Fibroblast of pulmonary artery (primary cell): ENCODE results near the gene GGT5.

ENCODE experiments used
- DNase-seq: peaks from one replicate; pipeline ENCODE4 v3.0.0-alpha.2; 2010; ENCODE audit warnings: low read depth
- H3K4me3 ChIP-seq: replicated peaks from 2 replicates; pipeline ENCODE4 v1.5.1; 2011; ENCODE audit warnings: low read depth, mild to moderate bottlenecking, control low read depth, low read length, moderate library complexity
- CTCF ChIP-seq: IDR thresholded peaks from 2 replicates; pipeline ENCODE4 v1.5.1; 2011; ENCODE audit warnings: mild to moderate bottlenecking, control low read depth, low read length, inconsistent platforms; ENCODE audit errors: missing control alignments

GGT5 gene

DNA sequence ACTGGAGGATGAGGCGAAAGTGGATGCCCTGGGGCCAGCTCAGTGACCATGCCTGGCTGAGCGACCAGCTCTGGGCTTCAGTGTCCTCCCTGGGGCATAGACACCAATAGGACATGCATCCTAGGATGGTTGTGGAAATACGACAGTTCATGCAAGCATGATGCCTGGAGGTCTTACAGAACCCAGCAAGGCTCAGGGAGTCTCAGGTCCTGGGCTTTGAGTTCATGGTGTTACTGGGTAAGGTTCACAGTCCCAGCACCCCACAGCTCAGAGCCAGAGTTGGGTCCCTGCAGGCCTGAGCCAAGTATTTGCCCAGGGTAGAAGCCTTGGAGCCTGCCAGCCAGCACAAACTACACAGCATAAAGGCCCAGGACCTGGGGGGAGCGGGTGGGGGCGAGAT, 67.8 kb downstream of the GGT5 start:
- H3K4me3 ChIP-seq: no peak overlapping the region
- no peak for DNase-seq
- no peak for TF ChIP-seq CTCF

- DNase-seq: no peak
- TF ChIP-seq CTCF: no peak
- no peak overlapping the region for H3K4me3 ChIP-seq
Observed at GRCh38 chr22:24176630-24177029, 68.3 kb downstream of the GGT5 start.

DNA sequence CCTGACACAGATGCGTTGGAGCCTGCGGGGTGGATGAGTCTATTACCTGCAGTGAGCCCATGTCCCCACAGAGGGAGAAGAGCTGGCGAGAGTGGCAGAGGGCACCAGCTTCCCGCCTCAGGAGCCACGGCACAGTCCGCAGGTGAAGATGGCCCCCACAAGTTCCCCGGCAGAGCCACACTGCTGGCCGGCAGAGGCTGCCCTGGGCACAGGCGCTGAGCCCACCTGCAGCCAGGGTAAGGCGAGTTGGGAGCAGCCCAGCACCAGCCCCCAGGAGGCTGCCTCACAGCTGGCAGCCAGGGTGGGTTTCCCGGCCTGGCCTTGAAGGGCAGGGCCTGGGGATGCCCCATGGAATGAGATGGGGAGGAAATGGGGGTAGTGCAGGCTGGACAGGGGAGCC, 68.8 kb downstream of the GGT5 start:
- no peak overlapping the region for H3K4me3 ChIP-seq
- no peak for TF ChIP-seq CTCF

GRCh38 chr22:24175160-24175808, 69.6 kb downstream of the GGT5 start:
- DNase-seq: peak; percentile 81
- H3K4me3 ChIP-seq: no peak overlapping the region
- TF ChIP-seq CTCF: peak; percentile 94

More for the DNA sequence above, 68.8 kb downstream of the GGT5 start:
- no peak for DNase-seq

DNA sequence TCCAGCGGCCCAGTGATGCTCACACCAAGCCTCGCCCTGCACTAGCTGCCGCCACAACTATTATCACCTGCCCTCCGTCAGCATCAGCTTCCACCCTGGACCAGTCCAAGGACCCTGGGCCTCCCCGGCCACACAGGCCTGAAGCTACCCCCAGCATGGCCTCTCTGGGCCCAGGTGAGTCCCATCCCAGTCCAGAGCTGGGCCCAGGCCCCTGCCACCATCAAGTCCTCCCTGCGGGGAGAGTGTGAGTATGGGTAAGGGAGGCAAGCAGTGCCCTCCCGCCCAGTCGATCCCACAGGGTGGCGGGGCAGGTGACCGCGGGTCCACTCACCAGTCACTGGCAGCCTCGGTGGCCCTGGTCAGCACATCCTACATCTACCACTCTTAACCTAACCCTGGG, 73.1 kb downstream of the GGT5 start:
- H3K4me3 ChIP-seq: no peak overlapping the region
- no peak for DNase-seq
- TF ChIP-seq CTCF: no peak

- no peak for TF ChIP-seq CTCF
- DNase-seq: no peak
- H3K4me3 ChIP-seq: no peak overlapping the region
Observed at GRCh38 chr22:24170632-24171031, 74.2 kb downstream of the GGT5 start.

GRCh38 chr22:24170188-24170587, 74.7 kb downstream of the GGT5 start:
- no peak overlapping the region for H3K4me3 ChIP-seq
- no peak for TF ChIP-seq CTCF
- no peak for DNase-seq
